T-cell (primary cell): ENCODE data around the gene CCT3. TPM values are rescaled to one million over a fixed set of nuclear protein-coding genes. Genes with fewer than 3 reads are reported as not detected.
A peak's percentile ranks its signal among the peaks of the same experiment; 100 is the strongest.

ENCODE experiments used
- ATAC-seq, 4 experiments: fragments of 200-7000 bp in 3 of 4; fragments of 150-1000 bp in 1 of 4; cut with Tn5 transposase; replicated peaks in 1 of 4; 1 replicate in 3 of 4; 2 replicates in 1 of 4; pipeline ENCODE4 v1.10.0; 2021; ENCODE audit warnings: moderate library complexity in 3 of 4, mild to moderate bottlenecking in 2 of 4, moderate number of reproducible peaks in 1 of 4
- CTCF ChIA-PET, 2 donors: fragments of 300-600 bp; sonication (Branson Sonifier 250); formaldehyde crosslinking; loops; one replicate each; lab custom pipeline; 2022; ENCODE audit warnings: antibody characterized with exemption in 2 of 2; lab: Charles Lee
- POLR2A ChIA-PET, 2 donors: fragments of 300-600 bp; sonication (Branson Sonifier 250); formaldehyde crosslinking; loops; one replicate each; lab custom pipeline; 2022; ENCODE audit warnings: antibody characterized with exemption in 2 of 2; lab: Charles Lee
- DNase-seq, 35 experiments: peaks; one replicate each; pipeline versions ENCODE4 v3.0.0 to v3.0.0-alpha.2; 2013 to 2023
- H3K27ac ChIP-seq: one replicate; pipeline ENCODE4 v1.5.1; 2013; ENCODE audit warnings: low read length
- H3K27me3 ChIP-seq, 2 experiments: replicated peaks in 1 of 2; 1 replicate in 1 of 2; 2 replicates in 1 of 2; pipeline versions ENCODE4 v1.6.1 to v1.7.0; 2013; ENCODE audit warnings: low read length in 1 of 2, mixed read lengths in 1 of 2; ENCODE audit not compliant: control insufficient read depth in 2 of 2, insufficient read depth in 2 of 2; ENCODE audit errors: extremely low read depth in 1 of 2
- H3K36me3 ChIP-seq, 2 donors: 1 replicate in 1 of 2; 2 replicates in 1 of 2; pipeline versions ENCODE4 v1.6.1 to v1.7.0; 2013; ENCODE audit warnings: low read length in 1 of 2; ENCODE audit not compliant: control insufficient read depth in 2 of 2, insufficient read depth in 1 of 2; ENCODE audit errors: extremely low read depth in 1 of 2
- H3K4me1 ChIP-seq, 2 experiments: 1 replicate in 1 of 2; 2 replicates in 1 of 2; pipeline versions ENCODE4 v1.6.1 to v1.7.0; 2013; ENCODE audit warnings: low read length in 2 of 2, mixed read lengths in 1 of 2; ENCODE audit not compliant: insufficient read depth in 2 of 2, control insufficient read depth in 1 of 2; ENCODE audit errors: extremely low read depth in 1 of 2
- H3K4me3 ChIP-seq, 2 donors: 1 replicate in 1 of 2; 2 replicates in 1 of 2; pipeline versions ENCODE4 v1.5.1 to v1.7.0; 2013; ENCODE audit warnings: mild to moderate bottlenecking in 2 of 2, low read length in 1 of 2, moderate library complexity in 1 of 2; ENCODE audit not compliant: control insufficient read depth in 1 of 2; ENCODE audit errors: extremely low read depth in 1 of 2
- H3K9me3 ChIP-seq: 2 replicates; pipeline ENCODE4 v1.7.0; 2013
- H3K27ac Mint-ChIP-seq, 2 donors: one replicate each; pipeline ENCODE4 v1.8.0; 2020 to 2021; ENCODE audit warnings: mild to moderate bottlenecking in 2 of 2, mixed read lengths in 2 of 2
- H3K27me3 Mint-ChIP-seq, 2 donors: one replicate each; pipeline ENCODE4 v1.8.0; 2021 to 2022; ENCODE audit warnings: mixed read lengths in 2 of 2
- H3K36me3 Mint-ChIP-seq: one replicate; pipeline ENCODE4 v1.8.0; 2021; ENCODE audit warnings: mixed read lengths
- H3K4me1 Mint-ChIP-seq, 3 donors: one replicate each; pipeline ENCODE4 v1.8.0; 2020 to 2022; ENCODE audit warnings: mixed read lengths in 3 of 3, mild to moderate bottlenecking in 1 of 3
- H3K4me3 Mint-ChIP-seq, 3 donors: one replicate each; pipeline ENCODE4 v1.8.0; 2020 to 2022; ENCODE audit warnings: mild to moderate bottlenecking in 3 of 3, mixed read lengths in 3 of 3, moderate library complexity in 3 of 3
- H3K9me3 Mint-ChIP-seq, 3 donors: one replicate each; pipeline ENCODE4 v1.8.0; 2020 to 2022; ENCODE audit warnings: mixed read lengths in 3 of 3
- WGBS: methylation state at CpG from one replicate; pipeline ENCODE4 v1.1.5; 2013; ENCODE audit warnings: missing lambda C conversion rate; ENCODE audit not compliant: insufficient coverage; 5-methylcytosine and 5-hydroxymethylcytosine counted together
- total RNA-seq, 35 experiments: library from RNA in 6 of 35; stranded (reverse) in 6 of 35; fragments of 120-200 nt in 1 of 35; gene quantifications; one replicate each; pipeline versions ENCODE4 v1.2.1 to v1.2.4 and lab custom pipeline; 2013 to 2026

CCT3 gene
- total RNA-seq, 5 donors from 2014 or later (not counting 1 experiment from before 2014, with no cell fraction given): 87.2 to 138 (median 124) TPM

DNA sequence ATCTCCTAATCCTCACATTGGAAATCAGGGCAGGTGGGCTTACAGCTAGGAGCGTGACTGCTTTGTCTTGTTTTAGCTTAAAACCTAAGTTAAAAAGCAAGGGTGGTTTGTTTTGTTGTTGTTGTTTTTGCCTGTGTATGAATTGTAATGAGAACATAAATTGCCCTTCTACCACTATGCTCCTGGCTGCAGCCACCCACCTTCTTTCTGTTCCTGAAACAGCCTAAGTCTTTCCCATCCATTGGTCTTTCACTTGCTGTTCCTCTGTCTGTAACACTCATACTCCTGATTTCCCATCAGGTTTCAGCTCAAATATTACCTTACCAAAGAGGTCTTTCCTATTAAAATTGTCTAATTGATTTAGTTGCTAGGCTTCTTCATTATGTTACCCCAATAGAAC is 54.6 kb downstream of the CCT3 start:
- CTCF ChIA-PET: interaction anchor here in 1 of 2 donors (0.9 to 2.0 kb wide), 3 partner anchors 12 to 457 kb away, joined by 3 to 9 read pairs (median 3); partner anchors contain the start of genes GLMP, MRPL24 and SLC25A44

DNA sequence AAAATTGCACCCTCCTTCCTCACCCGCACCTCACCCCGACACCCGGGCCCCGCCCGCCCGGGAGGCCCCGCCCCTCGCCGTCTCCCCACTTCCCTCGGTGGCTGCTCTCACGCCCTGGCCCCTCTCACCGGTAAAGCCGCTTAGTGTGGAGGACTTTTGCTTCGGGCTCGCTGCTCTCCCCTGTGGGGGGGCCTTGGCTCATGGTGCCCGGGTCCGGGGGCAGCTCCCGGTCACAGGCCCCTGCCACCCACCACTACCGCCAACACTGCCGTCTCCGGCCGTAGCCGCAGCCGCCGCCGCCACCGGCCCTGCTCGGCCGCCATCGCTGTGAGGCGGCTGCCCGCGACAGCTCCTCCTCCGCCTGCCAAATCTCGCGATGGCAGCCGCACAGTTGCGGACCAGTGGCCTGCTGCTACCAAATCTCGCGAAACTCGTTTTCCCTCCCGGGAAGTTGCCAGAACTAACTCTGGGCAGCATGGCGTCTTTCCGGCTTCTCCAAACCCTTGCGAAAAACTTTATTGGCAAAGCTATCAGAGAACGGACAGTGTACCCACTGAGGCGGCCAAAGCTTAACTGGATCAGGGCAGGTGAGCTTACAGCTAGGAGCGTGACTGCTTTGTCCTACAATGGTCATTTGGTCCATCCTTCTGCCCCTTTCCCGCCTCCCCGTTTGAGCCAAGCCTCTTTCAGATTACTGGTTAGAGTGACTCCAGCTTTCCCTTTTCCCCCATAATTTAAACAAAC is 55.4 kb downstream of the CCT3 start, which contains the start of gene SMG5:
TSS of gene SMG5 (minus strand) at position 347 of the 744 bp plus-strand sequence. CDS start at position 202, 145 bp downstream.
- no peaks in the 10 kb centered on the region for H3K9me3 ChIP-seq
- ATAC-seq (peak; percentile 94 to 96 (median 94)), DNase-seq (peak; percentile 89 to 98 (median 95))
- CTCF ChIA-PET: interaction anchor here (0.5 to 2.0 kb wide), 10 partner anchors 13 to 1518 kb away, joined by 3 to 9 read pairs (median 4); partner anchors contain the start of genes GLMP (in 1 of the 2), MRPL24 (in 1 of the 2) and SLC25A44 (in 1 of the 2)
- WGBS: 0% methylated on average over 35 of the region's 50 CpGs
- H3K36me3 ChIP-seq: peaks cover 13 to 15% of the 10 kb centered on the region in 2 donors
- Mint-ChIP-seq H3K27ac (peak within 1 kb of the TSS; percentile 95), H3K4me1 (peaks cover 39 to 44% (median 42%) of the 10 kb centered on the region in 3 donors), H3K9me3 (no peaks in the 10 kb centered on the region), H3K27me3 (no peaks in the 10 kb centered on the region), H3K4me3 (peak within 1 kb of the TSS; percentile 89 to 97 (median 97)), H3K36me3 (peaks cover 10% of the 10 kb centered on the region)
- H3K27ac ChIP-seq: peak within 1 kb of the TSS; percentile 74
- H3K27me3 ChIP-seq: no peaks in the 10 kb centered on the region
- H3K4me1 ChIP-seq: peaks cover 12 to 27% of the 10 kb centered on the region in 2 experiments
- peak within 1 kb of the TSS; percentile 57 to 94 for H3K4me3 ChIP-seq
- POLR2A ChIA-PET: interaction anchor here (0.6 to 1.0 kb wide), 5 partner anchors 10 to 138 kb away, joined by 3 to 6 read pairs (median 3); partner anchors contain the start of genes PMF1 (in 2 of the 2) and SLC25A44 (in 1 of the 2)

More for the DNA sequence above, 54.6 kb downstream of the CCT3 start:
- POLR2A ChIA-PET: interaction anchor here in 1 of 2 donors (0.7 kb wide), 1 partner anchor 71 kb away, joined by 3 read pairs; the partner anchor contains the start of gene PMF1
- Mint-ChIP-seq H3K4me3 (peak overlapping the region; percentile 89 to 97 (median 97)), H3K27me3 (no peaks in the 10 kb centered on the region), H3K4me1 (peaks cover 39 to 44% (median 42%) of the 10 kb centered on the region in 3 donors), H3K27ac (peak overlapping the region; percentile 55 to 95), H3K36me3 (peaks cover 3% of the 10 kb centered on the region), H3K9me3 (no peaks in the 10 kb centered on the region)
- Histone ChIP-seq H3K36me3 (peaks cover 7 to 13% of the 10 kb centered on the region in 2 donors), H3K4me1 (peaks cover 12 to 27% of the 10 kb centered on the region in 2 experiments), H3K27ac (no peak overlapping the region), H3K9me3 (no peaks in the 10 kb centered on the region), H3K27me3 (no peaks in the 10 kb centered on the region), H3K4me3 (peak overlapping the region; percentile 57 to 94)
- ATAC-seq (no peak), DNase-seq (no peak)
- no CpG with 5 or more reads among the region's 1 CpG for WGBS

DNA sequence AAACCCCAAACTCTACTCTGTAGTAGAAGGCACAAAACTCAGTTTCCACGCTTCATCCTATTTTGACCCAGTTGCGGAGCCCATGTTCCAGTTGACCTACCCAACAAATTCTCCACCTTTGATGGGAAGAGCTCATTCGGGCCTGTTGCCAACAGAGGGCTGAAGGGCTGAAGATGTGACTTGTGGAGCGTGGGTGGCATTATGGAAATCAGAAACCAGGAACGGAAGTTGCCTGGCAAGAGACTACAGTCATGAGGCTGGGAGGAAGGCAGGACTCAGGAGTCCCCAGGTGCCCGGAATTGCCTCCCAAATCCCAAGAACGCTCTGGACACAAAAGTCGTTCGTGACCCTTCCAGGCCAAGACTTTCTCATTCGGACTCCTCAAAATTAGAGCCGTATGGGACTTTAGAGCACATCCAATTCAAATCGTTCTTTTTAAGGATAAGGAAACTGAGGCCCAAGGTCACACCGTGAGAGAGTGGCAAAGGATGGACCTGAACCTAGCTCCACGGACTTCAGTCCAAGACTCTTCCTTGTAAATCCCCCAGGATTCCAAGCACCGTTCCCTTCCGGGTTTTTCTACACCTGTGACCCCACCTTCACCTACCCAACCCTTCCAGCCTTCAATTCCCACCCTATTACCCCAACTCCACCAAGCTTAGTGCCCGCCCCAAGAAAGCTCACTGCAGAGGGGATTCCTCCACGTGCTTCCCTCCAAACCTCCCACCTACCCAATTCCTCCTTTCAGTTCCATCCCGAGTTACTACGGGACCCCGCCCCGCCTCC is 56.2 kb downstream of the CCT3 start:
- POLR2A ChIA-PET: interaction anchor here (1.0 kb wide), 3 partner anchors 9 to 88 kb away, joined by 3 to 6 read pairs (median 3); partner anchors contain the start of genes PMF1 (in 1 of the 2) and SLC25A44 (in 1 of the 2)
- H3K4me3 ChIP-seq: peak overlapping the region; percentile 57 to 79

DNA sequence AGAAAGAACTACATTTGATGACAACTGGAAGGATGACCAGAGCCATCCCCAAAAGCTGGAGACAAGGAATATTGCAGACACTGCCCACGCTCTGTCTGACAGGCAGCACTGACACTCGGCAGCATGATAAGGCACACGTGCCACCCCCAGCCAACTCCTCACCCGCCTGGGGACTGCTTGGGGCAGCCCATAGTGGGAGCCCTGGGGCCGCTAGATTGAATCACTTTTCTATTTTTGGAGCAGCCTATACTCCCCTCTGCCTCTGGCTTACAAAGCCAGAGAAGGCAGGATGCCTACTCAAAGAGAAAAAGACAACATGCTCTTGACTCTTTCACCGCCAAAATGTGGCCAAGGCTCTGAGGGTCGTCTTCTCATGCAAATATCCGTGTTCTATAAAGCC is 56.8 kb downstream of the CCT3 start:
- ChIA-PET POLR2A (interaction anchor here in 1 of 2 donors (0.6 kb wide), 1 partner anchor 10 kb away, joined by 5 read pairs; no protein-coding TSS in a partner anchor), CTCF (interaction anchor here (0.5 to 0.7 kb wide), 3 partner anchors 19 to 105 kb away, joined by 3 read pairs; no protein-coding TSS in a partner anchor)
- ATAC-seq (no peak), DNase-seq (peak in 15 of 35 experiments; percentile 5 to 33 (median 14))
- H3K4me3 ChIP-seq: peak overlapping the region in 1 of 2 donors; percentile 57
- Mint-ChIP-seq H3K27ac (peak overlapping the region; percentile 71 to 95), H3K9me3 (no peaks in the 10 kb centered on the region), H3K4me1 (peaks cover 39 to 44% (median 42%) of the 10 kb centered on the region in 3 donors), H3K36me3 (peaks cover 23% of the 10 kb centered on the region), H3K27me3 (no peaks in the 10 kb centered on the region), H3K4me3 (peak overlapping the region; percentile 89 to 97 (median 97))
- peak overlapping the region; percentile 17 for H3K27ac ChIP-seq
- no peaks in the 10 kb centered on the region for H3K27me3 ChIP-seq
- 21% methylated on average over 6 of the region's 8 CpGs for WGBS
- peaks cover 13 to 28% of the 10 kb centered on the region in 2 donors for H3K36me3 ChIP-seq
- H3K9me3 ChIP-seq: no peaks in the 10 kb centered on the region
- peaks cover 12 to 27% of the 10 kb centered on the region in 2 experiments for H3K4me1 ChIP-seq

More for the DNA sequence above, 56.2 kb downstream of the CCT3 start:
- CTCF ChIA-PET: interaction anchor here (0.5 to 2.0 kb wide), 8 partner anchors 56 to 815 kb away, joined by 3 to 9 read pairs (median 3); partner anchors contain the start of gene SLC25A44 (in 1 of the 2)
- H3K36me3 ChIP-seq: peaks cover 13 to 22% of the 10 kb centered on the region in 2 donors
- Mint-ChIP-seq H3K36me3 (peaks cover 17% of the 10 kb centered on the region), H3K9me3 (no peaks in the 10 kb centered on the region), H3K4me3 (peak overlapping the region; percentile 89 to 97 (median 97)), H3K27me3 (no peaks in the 10 kb centered on the region), H3K4me1 (peaks cover 39 to 44% (median 42%) of the 10 kb centered on the region in 3 donors), H3K27ac (peak overlapping the region; percentile 83 to 95)
- DNase-seq (peak in 1 of 35 experiments; percentile 29), ATAC-seq (no peak)
- H3K27ac ChIP-seq: peak overlapping the region; percentile 74
- no peaks in the 10 kb centered on the region for H3K27me3 ChIP-seq
- 8% methylated on average over 18 of the region's 22 CpGs for WGBS
- H3K4me1 ChIP-seq: peaks cover 12 to 27% of the 10 kb centered on the region in 2 experiments
- H3K9me3 ChIP-seq: no peaks in the 10 kb centered on the region

DNA sequence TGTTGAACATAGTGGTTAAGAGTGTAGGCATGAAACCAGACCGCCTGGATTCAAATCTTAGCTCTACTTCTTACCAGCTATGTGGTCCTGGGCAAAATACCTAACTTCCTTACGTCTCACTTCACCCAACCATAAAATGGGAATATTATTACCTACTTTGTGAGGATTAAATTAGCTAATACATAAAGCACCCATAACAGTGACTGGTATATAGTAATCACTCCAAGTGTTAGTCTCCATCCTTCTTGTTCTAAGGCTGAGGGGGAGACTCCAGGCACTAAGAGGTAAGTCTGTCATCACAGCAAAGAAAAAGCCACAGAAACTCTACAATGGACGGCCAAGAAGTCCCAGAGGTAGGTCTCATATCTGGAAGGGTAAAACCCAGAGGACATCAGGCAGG is 58.3 kb downstream of the CCT3 start:
- Mint-ChIP-seq H3K36me3 (peaks cover 29% of the 10 kb centered on the region), H3K27ac (no peak overlapping the region), H3K27me3 (no peaks in the 10 kb centered on the region), H3K9me3 (no peaks in the 10 kb centered on the region), H3K4me1 (peaks cover 39 to 44% (median 41%) of the 10 kb centered on the region in 3 donors), H3K4me3 (peak overlapping the region in 1 of 3 donors; percentile 4)
- ChIA-PET POLR2A (interaction anchor here (0.6 kb wide), 3 partner anchors 40 to 461 kb away, joined by 3 read pairs; partner anchors contain the start of gene MRPL24 (in 1 of the 2)), CTCF (no interaction called here)
- no peaks in the 10 kb centered on the region for H3K27me3 ChIP-seq
- peaks cover 2 to 41% of the 10 kb centered on the region in 2 donors for H3K36me3 ChIP-seq
- DNase-seq (no peak), ATAC-seq (no peak)
- no peaks in the 10 kb centered on the region for H3K9me3 ChIP-seq
- no peak overlapping the region for H3K27ac ChIP-seq
- peaks cover 12 to 27% of the 10 kb centered on the region in 2 experiments for H3K4me1 ChIP-seq
- H3K4me3 ChIP-seq: no peak overlapping the region
- no CpG with 5 or more reads among the region's 3 CpGs for WGBS
